KMS-11 (cell line): ENCODE results near the gene DDHD1.

Experiments
- H2AFZ ChIP-seq: fragments of 200-600 bp; sonication (generic); 2 replicates; pipeline ENCODE4 v1.6.1; 2016; ENCODE audit warnings: antibody characterized with exemption, mixed run types, low read depth
- H3K27ac ChIP-seq: fragments of 200-600 bp; sonication (generic); 2 replicates; pipeline ENCODE4 v1.6.1; 2016; ENCODE audit warnings: mild to moderate bottlenecking, mixed run types
- H3K27me3 ChIP-seq: fragments of 200-600 bp; sonication (generic); 2 replicates; pipeline ENCODE4 v1.6.1; 2017; ENCODE audit warnings: mild to moderate bottlenecking, low read depth, mixed run types, moderate library complexity; ENCODE audit not compliant: insufficient read depth
- H3K36me3 ChIP-seq: fragments of 200-600 bp; sonication (generic); 2 replicates; pipeline ENCODE4 v1.6.1; 2017; ENCODE audit warnings: mild to moderate bottlenecking, mixed run types; ENCODE audit not compliant: insufficient read depth
- H3K4me1 ChIP-seq: fragments of 200-600 bp; sonication (generic); 2 replicates; pipeline ENCODE4 v1.6.1; 2016; ENCODE audit warnings: mild to moderate bottlenecking, low read depth, mixed run types; ENCODE audit not compliant: poor library complexity, severe bottlenecking
- H3K4me2 ChIP-seq: fragments of 200-600 bp; sonication (generic); 2 replicates; pipeline ENCODE4 v1.7.0; 2016; ENCODE audit warnings: mild to moderate bottlenecking, mixed run types
- H3K4me3 ChIP-seq: fragments of 200-600 bp; sonication (generic); IDR thresholded peaks from 2 replicates; pipeline ENCODE4 v1.6.1; 2017; ENCODE audit warnings: low read depth, low read length, mixed read lengths; ENCODE audit not compliant: insufficient read depth
- H3K79me2 ChIP-seq: fragments of 200-600 bp; sonication (generic); 2 replicates; pipeline ENCODE4 v1.6.1; 2016; ENCODE audit warnings: low read depth, mixed run types; ENCODE audit not compliant: insufficient read depth
- H3K9ac ChIP-seq: fragments of 200-600 bp; sonication (generic); 2 replicates; pipeline ENCODE4 v1.6.1; 2016; ENCODE audit warnings: mild to moderate bottlenecking, mixed run types
- H4K20me1 ChIP-seq: fragments of 200-600 bp; sonication (generic); 2 replicates; pipeline ENCODE4 v1.6.1; 2016; ENCODE audit warnings: mild to moderate bottlenecking, mixed run types; ENCODE audit not compliant: insufficient read depth
- TF ChIP-seq, protein P1 (sequence below): fragments of 200-600 bp; sonication (generic); conservative IDR thresholded peaks from 2 replicates; pipeline ENCODE4 v1.6.1; 2017; ENCODE audit warnings: low read depth, mild to moderate bottlenecking, antibody characterized with exemption, low read length, moderate library complexity, mixed read lengths

The DDHD1 gene

DNA sequence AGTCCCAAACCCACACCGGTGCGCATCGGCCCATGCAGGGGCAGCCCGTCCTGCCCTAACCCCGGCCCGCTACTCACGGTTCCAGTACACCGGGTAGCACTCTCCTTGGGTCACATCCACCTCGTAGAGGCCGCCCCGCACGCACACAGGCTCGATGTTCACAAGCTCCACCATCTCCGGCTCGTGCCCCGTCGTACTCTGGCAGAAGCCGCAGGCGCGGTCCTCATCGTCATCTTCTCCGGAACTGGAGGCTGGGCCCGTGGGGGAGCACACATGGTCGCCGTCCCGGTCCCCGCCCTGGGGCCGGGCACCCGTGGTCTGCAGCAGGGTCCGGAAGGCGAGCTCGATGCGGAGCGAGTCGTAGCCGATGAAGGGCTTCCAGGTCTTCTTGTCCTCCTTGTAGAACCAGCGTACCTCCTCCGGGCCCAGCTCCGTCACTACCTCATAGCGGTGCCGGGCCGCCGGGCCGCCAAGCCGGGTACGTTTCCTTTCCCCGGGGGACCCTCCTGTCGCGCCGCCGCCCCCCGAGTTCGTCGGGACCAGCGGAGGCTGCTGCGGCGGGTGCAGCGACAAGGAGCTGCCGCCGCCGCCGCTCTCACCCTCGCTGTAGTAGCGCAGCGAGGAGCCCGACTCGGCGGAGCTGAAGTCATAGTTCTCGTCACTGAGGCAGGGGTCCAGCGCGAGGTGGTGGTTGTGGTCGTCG is 788 bp downstream of the DDHD1 start:
- TF ChIP-seq, protein P1, sequence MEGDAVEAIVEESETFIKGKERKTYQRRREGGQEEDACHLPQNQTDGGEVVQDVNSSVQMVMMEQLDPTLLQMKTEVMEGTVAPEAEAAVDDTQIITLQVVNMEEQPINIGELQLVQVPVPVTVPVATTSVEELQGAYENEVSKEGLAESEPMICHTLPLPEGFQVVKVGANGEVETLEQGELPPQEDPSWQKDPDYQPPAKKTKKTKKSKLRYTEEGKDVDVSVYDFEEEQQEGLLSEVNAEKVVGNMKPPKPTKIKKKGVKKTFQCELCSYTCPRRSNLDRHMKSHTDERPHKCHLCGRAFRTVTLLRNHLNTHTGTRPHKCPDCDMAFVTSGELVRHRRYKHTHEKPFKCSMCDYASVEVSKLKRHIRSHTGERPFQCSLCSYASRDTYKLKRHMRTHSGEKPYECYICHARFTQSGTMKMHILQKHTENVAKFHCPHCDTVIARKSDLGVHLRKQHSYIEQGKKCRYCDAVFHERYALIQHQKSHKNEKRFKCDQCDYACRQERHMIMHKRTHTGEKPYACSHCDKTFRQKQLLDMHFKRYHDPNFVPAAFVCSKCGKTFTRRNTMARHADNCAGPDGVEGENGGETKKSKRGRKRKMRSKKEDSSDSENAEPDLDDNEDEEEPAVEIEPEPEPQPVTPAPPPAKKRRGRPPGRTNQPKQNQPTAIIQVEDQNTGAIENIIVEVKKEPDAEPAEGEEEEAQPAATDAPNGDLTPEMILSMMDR = no peak
- peak overlapping the region; percentile 57 for H2AFZ ChIP-seq

GRCh38 chr14:53151523-53152183 is 1.5 kb downstream of the DDHD1 start:
- H3K36me3 ChIP-seq = no peaks in the 10 kb centered on the region
- H3K9ac ChIP-seq = peak overlapping the region; percentile 73; the same call in 1 of the 2 replicates
- no peaks in the 10 kb centered on the region for H3K27me3 ChIP-seq
- H4K20me1 ChIP-seq = peaks cover 7% of the 10 kb centered on the region; the same call in 1 of the 2 replicates
- H3K4me2 ChIP-seq = peak overlapping the region; percentile 92
- H2AFZ ChIP-seq = peak overlapping the region; percentile 57; the same call in 1 of the 2 replicates
- peaks cover 54% of the 10 kb centered on the region for H3K79me2 ChIP-seq
- peak overlapping the region; percentile 68; the same call in 1 of the 2 replicates for H3K27ac ChIP-seq
- peaks cover 46% of the 10 kb centered on the region for H3K4me1 ChIP-seq
- TF ChIP-seq, protein P1 = no peak
- H3K4me3 ChIP-seq = no peak overlapping the region

More for the DNA sequence above, 788 bp downstream of the DDHD1 start:
- no peaks in the 10 kb centered on the region for H3K36me3 ChIP-seq
- no peaks in the 10 kb centered on the region for H3K27me3 ChIP-seq
- H3K79me2 ChIP-seq = peaks cover 47% of the 10 kb centered on the region
- peak overlapping the region; percentile 68 for H3K27ac ChIP-seq
- peak overlapping the region; percentile 73 for H3K9ac ChIP-seq
- peak overlapping the region; percentile 29; the same call in 1 of the 2 replicates for H3K4me2 ChIP-seq
- peaks cover 7% of the 10 kb centered on the region; the same call in 1 of the 2 replicates for H4K20me1 ChIP-seq
- H3K4me3 ChIP-seq = no peak overlapping the region
- H3K4me1 ChIP-seq = peaks cover 39% of the 10 kb centered on the region

GRCh38 chr14:53149668-53150316 is 3.3 kb downstream of the DDHD1 start:
- H3K4me1 ChIP-seq = peaks cover 61% of the 10 kb centered on the region
- H3K4me3 ChIP-seq = no peak overlapping the region
- no peaks in the 10 kb centered on the region for H3K36me3 ChIP-seq
- no peak overlapping the region for H3K27ac ChIP-seq
- no peak overlapping the region for H2AFZ ChIP-seq
- H3K79me2 ChIP-seq = peaks cover 73% of the 10 kb centered on the region
- TF ChIP-seq, protein P1 = no peak
- no peak overlapping the region for H3K9ac ChIP-seq
- peaks cover 7% of the 10 kb centered on the region; the same call in 1 of the 2 replicates for H4K20me1 ChIP-seq
- peak overlapping the region; percentile 92 for H3K4me2 ChIP-seq
- H3K27me3 ChIP-seq = no peaks in the 10 kb centered on the region

DNA sequence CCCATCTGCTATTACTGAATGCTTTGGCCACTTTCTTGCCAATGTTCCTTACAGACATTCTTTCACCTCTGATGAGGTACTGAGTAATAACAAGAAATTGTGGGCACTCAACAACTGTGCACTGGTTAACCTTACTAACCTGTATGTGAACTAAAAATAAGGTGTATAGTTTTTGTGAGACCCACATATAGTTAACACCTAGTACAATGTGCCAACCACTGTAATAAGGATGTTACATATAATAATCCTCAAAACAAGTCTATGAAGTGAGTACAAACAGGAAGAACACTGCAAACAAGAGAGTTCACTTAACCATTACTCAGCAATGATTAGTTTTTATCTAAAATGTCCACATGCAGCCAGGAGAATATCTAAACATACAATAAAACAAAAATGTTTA is 4.5 kb downstream of the DDHD1 start:
- no peaks in the 10 kb centered on the region for H3K27me3 ChIP-seq
- peaks cover 7% of the 10 kb centered on the region; the same call in 1 of the 2 replicates for H4K20me1 ChIP-seq
- H3K4me3 ChIP-seq = no peak overlapping the region
- H3K79me2 ChIP-seq = peaks cover 79% of the 10 kb centered on the region
- TF ChIP-seq, protein P1 = no peak
- H3K9ac ChIP-seq = no peak overlapping the region
- H2AFZ ChIP-seq = no peak overlapping the region
- no peak overlapping the region; the same call in 1 of the 2 replicates for H3K27ac ChIP-seq
- H3K4me1 ChIP-seq = peaks cover 66% of the 10 kb centered on the region
- H3K4me2 ChIP-seq = peak overlapping the region; percentile 92
- H3K36me3 ChIP-seq = no peaks in the 10 kb centered on the region
